Endothelial cell of umbilical vein (primary cell): ENCODE data around the gene ZBTB20. TPM values are rescaled to one million over a fixed set of nuclear protein-coding genes. Genes with fewer than 3 reads are reported as not detected.

ENCODE experiments used
- BruUV-seq: library from RNA; stranded (reverse); fragments of 400-500 nt; replicated peaks from 2 replicates; lab custom pipeline; 2021; lab: Mats Ljungman, UMichigan
- CTCF ChIA-PET: fragments of 300-600, 350-600 bp; sonication (Branson Sonifier 250); formaldehyde crosslinking; loops from one replicate; lab custom pipeline; 2021; ENCODE audit warnings: antibody characterized with exemption, inconsistent platforms; lab: Charles Lee
- POLR2A ChIA-PET: fragments of 300-600, 350-600 bp; sonication (Branson Sonifier 250); formaldehyde crosslinking; loops from one replicate; lab custom pipeline; 2021; ENCODE audit warnings: antibody characterized with exemption, inconsistent platforms; lab: Charles Lee
- DNase-seq: peaks from one replicate; pipeline ENCODE4 v3.0.0-alpha.2; 2011; ENCODE audit warnings: low read depth, low spot score
- FAIRE-seq: peaks from 2 replicates; lab custom pipeline; 2011; peaks lifted over from hg19 to GRCh38; lab: Jason Lieb, UNC
- H2AFZ ChIP-seq: 2 replicates; pipeline ENCODE4 v1.6.0; 2012; ENCODE audit warnings: low read depth, low read length, control low read depth, inconsistent platforms
- H3K27ac ChIP-seq: 2 replicates; pipeline ENCODE4 v1.5.1; 2011; ENCODE audit warnings: low read depth, mild to moderate bottlenecking, control low read depth, low read length, moderate library complexity; ENCODE audit not compliant: insufficient read depth
- H3K27me3 ChIP-seq, 2 experiments: 2 replicates each; pipeline versions ENCODE4 v1.6.0 to v1.6.1; 2011; ENCODE audit warnings: low read length in 2 of 2, mixed read lengths in 1 of 2; ENCODE audit not compliant: control insufficient read depth in 2 of 2, insufficient read depth in 2 of 2
- H3K36me3 ChIP-seq, 2 experiments: 2 replicates in 1 of 2; 3 replicates in 1 of 2; pipeline ENCODE4 v1.5.1; 2011; ENCODE audit warnings: low read length in 2 of 2, mild to moderate bottlenecking in 1 of 2, moderate library complexity in 1 of 2; ENCODE audit not compliant: control insufficient read depth in 2 of 2, insufficient read depth in 2 of 2; ENCODE audit errors: extremely low read depth in 1 of 2
- H3K4me1 ChIP-seq: 3 replicates; pipeline ENCODE4 v1.5.1; 2011; ENCODE audit warnings: mild to moderate bottlenecking, low read length; ENCODE audit not compliant: control insufficient read depth, insufficient read depth; ENCODE audit errors: extremely low read depth
- H3K4me2 ChIP-seq: 2 replicates; pipeline ENCODE4 v1.6.1; 2011; ENCODE audit warnings: low read length, control low read depth, mixed read lengths; ENCODE audit not compliant: insufficient read depth
- H3K4me3 ChIP-seq, 3 experiments: fragments of 200-600 bp in 1 of 3; sonication (generic), shearing (Covaris generic) in 1 of 3; replicated peaks in 1 of 3; 2 replicates each; pipeline ENCODE4 v1.5.1; 2011 to 2016; ENCODE audit warnings: control low read depth in 3 of 3, low read length in 3 of 3, mild to moderate bottlenecking in 2 of 3, inconsistent platforms in 1 of 3, low read depth in 1 of 3, moderate library complexity in 1 of 3; ENCODE audit not compliant: insufficient read depth in 1 of 3
- H3K79me2 ChIP-seq: 2 replicates; pipeline ENCODE4 v1.6.0; 2012; ENCODE audit warnings: low read length, inconsistent platforms; ENCODE audit not compliant: control insufficient read depth, insufficient read depth
- H3K9ac ChIP-seq: replicated peaks from 2 replicates; pipeline ENCODE3; 2011; ENCODE audit warnings: low read length, control low read depth; ENCODE audit not compliant: insufficient read depth; ENCODE audit errors: extremely low read depth
- H3K9me1 ChIP-seq: replicated peaks from 3 replicates; pipeline ENCODE4 v1.6.0; 2011; ENCODE audit warnings: mild to moderate bottlenecking, low read length; ENCODE audit not compliant: control insufficient read depth, insufficient read depth; ENCODE audit errors: extremely low read depth
- H3K9me3 ChIP-seq: replicated peaks from 2 replicates; pipeline ENCODE4 v1.5.1; 2012; ENCODE audit warnings: low read length, inconsistent platforms; ENCODE audit not compliant: control insufficient read depth, insufficient read depth
- H4K20me1 ChIP-seq: replicated peaks from 2 replicates; pipeline ENCODE3; 2011; ENCODE audit warnings: mild to moderate bottlenecking, low read length; ENCODE audit not compliant: control insufficient read depth, insufficient read depth; ENCODE audit errors: extremely low read depth
- EZH2 ChIP-seq: IDR thresholded peaks from 2 replicates; pipeline ENCODE4 v1.6.1; 2012; ENCODE audit warnings: borderline replicate concordance, low read depth, mild to moderate bottlenecking, moderate library complexity, low read length, inconsistent platforms; ENCODE audit not compliant: severe bottlenecking
- FOS ChIP-seq: IDR thresholded peaks from 2 replicates; pipeline ENCODE4 v1.6.1; 2011; ENCODE audit warnings: mild to moderate bottlenecking, low read length, moderate library complexity, borderline replicate concordance; ENCODE audit not compliant: insufficient read depth
- GATA2 ChIP-seq: IDR thresholded peaks from 2 replicates; pipeline ENCODE4 v1.7.0; 2011; ENCODE audit warnings: low read depth, mild to moderate bottlenecking, moderate library complexity, mixed read lengths, low read length; ENCODE audit not compliant: insufficient read length, insufficient read depth
- JUN ChIP-seq: IDR thresholded peaks from 2 replicates; pipeline ENCODE4 v1.6.1; 2011; ENCODE audit warnings: borderline replicate concordance, low read depth; ENCODE audit not compliant: insufficient read length, insufficient read depth
- MYC ChIP-seq: IDR thresholded peaks from one replicate; pipeline ENCODE4 v1.6.1; 2011; ENCODE audit warnings: mild to moderate bottlenecking, low read depth, low read length
- POLR2A ChIP-seq: IDR thresholded peaks from 2 replicates; pipeline ENCODE4 v1.6.1; 2012; ENCODE audit warnings: low read depth, mild to moderate bottlenecking, control low read depth, low read length
- POLR2AphosphoS5 ChIP-seq: IDR thresholded peaks from 2 replicates; pipeline ENCODE4 v1.6.1; 2012; ENCODE audit warnings: low read depth, mild to moderate bottlenecking, control low read depth, low read length, moderate library complexity; ENCODE audit not compliant: insufficient read depth
- dilution Hi-C: fragments of 300-500 bp; cut with MboI; formaldehyde crosslinking; loops from one replicate; pipeline ENCODE4 v1.15.0; 2019; ENCODE audit warnings: low sequenced_read_pairs; ENCODE audit not compliant: extremely low pct_ligation_motif_present
- intact Hi-C: fragments of 100-400 bp; cut with micrococcal nuclease; formaldehyde crosslinking; loops from one replicate; pipeline ENCODE4 v1.10.0; 2022
- polyA plus RNA-seq, 4 experiments: library from polyadenylated mRNA; depleted of rRNA in 3 of 4; stranded (reverse) in 3 of 4; unstranded in 1 of 4; fragments of >200 nt; gene quantifications; 2 replicates each; pipeline versions ENCODE4 v1.2.1 to v1.2.3, GENCODE V29; 2011 to 2012; ENCODE audit warnings: missing spikeins in 1 of 4
- total RNA-seq: library from RNA; stranded (reverse); gene quantifications from 2 replicates; pipeline ENCODE4 v1.2.3, GENCODE V29; 2021
- TF ChIP-seq, protein P1 (sequence below), 2 donors: IDR thresholded peaks; 1 replicate in 1 of 2; 2 replicates in 1 of 2; pipeline ENCODE4 v1.5.1; 2011; ENCODE audit warnings: low read length in 2 of 2, mild to moderate bottlenecking in 2 of 2, moderate library complexity in 2 of 2, control low read depth in 1 of 2, inconsistent platforms in 1 of 2, low read depth in 1 of 2; ENCODE audit not compliant: insufficient read depth in 1 of 2; ENCODE audit errors: extremely low read depth in 1 of 2
- TF ChIP-seq, protein P2 (sequence below): IDR thresholded peaks from 2 replicates; pipeline ENCODE4 v1.6.1; 2011; ENCODE audit not compliant: insufficient read depth, insufficient read length

Gene ZBTB20
- total and polyA plus RNA-seq, 2 donors (not counting 3 experiments of a cell fraction or from before 2014, with no cell fraction given): 2.1 to 20.5 TPM

DNA sequence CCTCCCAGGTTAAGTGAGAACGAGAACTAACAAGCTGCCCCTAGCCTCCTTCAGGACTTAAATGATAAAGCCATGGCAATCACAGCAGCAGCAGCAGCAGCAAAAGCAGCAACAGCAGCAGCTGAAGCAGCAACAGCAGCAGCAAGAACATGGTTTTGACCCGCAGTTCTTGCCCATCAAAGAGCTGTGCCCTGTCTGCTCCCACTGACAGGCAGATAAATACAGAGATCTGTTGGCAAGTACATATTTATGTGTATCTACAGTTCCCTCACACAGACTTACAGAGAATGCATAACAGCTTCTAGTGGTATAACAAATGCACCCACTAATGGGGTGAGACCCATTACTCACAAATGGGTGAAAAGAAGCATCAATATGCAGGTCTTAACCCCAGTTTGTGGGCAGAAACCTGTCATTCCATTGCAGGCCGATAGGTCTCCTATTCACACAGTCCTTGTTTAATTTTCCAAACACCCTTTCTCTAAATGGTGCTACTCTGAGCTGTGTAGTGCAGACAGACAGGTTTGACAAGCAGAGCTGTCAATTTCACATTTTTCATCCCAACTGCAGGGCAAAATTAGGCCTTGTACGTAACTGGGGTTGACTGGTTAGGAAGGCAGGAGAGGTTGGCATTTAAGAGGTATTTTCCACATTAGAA, 537.0 kb downstream of the ZBTB20 start:
- H3K27ac ChIP-seq: no peak overlapping the region
- H3K4me3 ChIP-seq: no peak overlapping the region
- no peaks in the 10 kb centered on the region for H4K20me1 ChIP-seq
- POLR2A ChIA-PET: no interaction called here
- no peaks in the 10 kb centered on the region for H3K27me3 ChIP-seq
- no peaks in the 10 kb centered on the region for H3K9me1 ChIP-seq
- no peaks in the 10 kb centered on the region for H3K9me3 ChIP-seq
- H3K4me1 ChIP-seq: peaks cover 2% of the 10 kb centered on the region
- TF ChIP-seq GATA2: no peak
- TF ChIP-seq, protein P1, sequence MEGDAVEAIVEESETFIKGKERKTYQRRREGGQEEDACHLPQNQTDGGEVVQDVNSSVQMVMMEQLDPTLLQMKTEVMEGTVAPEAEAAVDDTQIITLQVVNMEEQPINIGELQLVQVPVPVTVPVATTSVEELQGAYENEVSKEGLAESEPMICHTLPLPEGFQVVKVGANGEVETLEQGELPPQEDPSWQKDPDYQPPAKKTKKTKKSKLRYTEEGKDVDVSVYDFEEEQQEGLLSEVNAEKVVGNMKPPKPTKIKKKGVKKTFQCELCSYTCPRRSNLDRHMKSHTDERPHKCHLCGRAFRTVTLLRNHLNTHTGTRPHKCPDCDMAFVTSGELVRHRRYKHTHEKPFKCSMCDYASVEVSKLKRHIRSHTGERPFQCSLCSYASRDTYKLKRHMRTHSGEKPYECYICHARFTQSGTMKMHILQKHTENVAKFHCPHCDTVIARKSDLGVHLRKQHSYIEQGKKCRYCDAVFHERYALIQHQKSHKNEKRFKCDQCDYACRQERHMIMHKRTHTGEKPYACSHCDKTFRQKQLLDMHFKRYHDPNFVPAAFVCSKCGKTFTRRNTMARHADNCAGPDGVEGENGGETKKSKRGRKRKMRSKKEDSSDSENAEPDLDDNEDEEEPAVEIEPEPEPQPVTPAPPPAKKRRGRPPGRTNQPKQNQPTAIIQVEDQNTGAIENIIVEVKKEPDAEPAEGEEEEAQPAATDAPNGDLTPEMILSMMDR (IDR thresholded peaks at IDR 0.05; ENCODE audit: extremely low read depth in 1 of 2, insufficient read depth in 1 of 2, low read depth in 1 of 2, low read length in 2 of 2): no peak
- TF ChIP-seq POLR2AphosphoS5: no peak
- no peak for TF ChIP-seq POLR2A
- TF ChIP-seq EZH2: no peak
- no peak for TF ChIP-seq MYC
- TF ChIP-seq, protein P2, sequence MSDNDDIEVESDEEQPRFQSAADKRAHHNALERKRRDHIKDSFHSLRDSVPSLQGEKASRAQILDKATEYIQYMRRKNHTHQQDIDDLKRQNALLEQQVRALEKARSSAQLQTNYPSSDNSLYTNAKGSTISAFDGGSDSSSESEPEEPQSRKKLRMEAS: no peak
- no peak for TF ChIP-seq JUN
- TF ChIP-seq FOS: no peak
- intact Hi-C loops: no loop called here
- dilution Hi-C loops: no loop called here
- no peak overlapping the region for H3K4me2 ChIP-seq
- CTCF ChIA-PET: interaction anchor here (0.7 to 1.7 kb wide), 2 partner anchors 12 to 13 kb away, joined by 3 to 5 read pairs; no protein-coding TSS in a partner anchor
- H3K79me2 ChIP-seq: peaks cover 2% of the 10 kb centered on the region
- H3K36me3 ChIP-seq: no peaks in the 10 kb centered on the region
- H3K9ac ChIP-seq: no peak overlapping the region
- H2AFZ ChIP-seq: no peak overlapping the region
- DNase-seq (no peak), FAIRE-seq (no peak)
- BruUV-seq: no TSS peak
